Upper lobe of left lung (tissue), 6 donors: ENCODE results near the gene NNAT. TPM values are rescaled to one million over a fixed set of nuclear protein-coding genes. Genes with fewer than 3 reads are reported as not detected.

ENCODE experiments used
- ATAC-seq, 2 donors: fragments of 200-7000 bp; cut with Tn5 transposase; one replicate each; pipeline ENCODE4 v1.9.1; 2022; ENCODE audit warnings: mild to moderate bottlenecking in 2 of 2, moderate library complexity in 2 of 2; ENCODE audit not compliant: low FRiP score in 2 of 2
- DNase-seq, 2 donors: peaks; one replicate each; pipeline ENCODE4 v3.0.0-alpha.2; 2019 to 2020
- H3K27ac ChIP-seq, 4 donors: fragments of 200-600 bp; sonication (generic); one replicate each; pipeline ENCODE4 v1.5.1; 2016 to 2019
- H3K27me3 ChIP-seq, 4 donors: fragments of 200-600 bp; sonication (generic); one replicate each; pipeline ENCODE4 v1.5.1; 2017 to 2019
- H3K36me3 ChIP-seq, 4 donors: fragments of 200-600 bp; sonication (generic); one replicate each; pipeline ENCODE4 v1.5.1; 2016 to 2019
- H3K4me1 ChIP-seq, 4 donors: fragments of 200-600 bp; sonication (generic); one replicate each; pipeline ENCODE4 v1.5.1; 2018 to 2019
- H3K4me3 ChIP-seq, 4 donors: fragments of 200-600 bp; sonication (generic); one replicate each; pipeline ENCODE4 v1.5.1; 2017 to 2019; ENCODE audit warnings: mild to moderate bottlenecking in 2 of 4, moderate library complexity in 1 of 4
- H3K9me3 ChIP-seq, 4 donors: fragments of 200-600 bp; sonication (generic); one replicate each; pipeline ENCODE4 v1.5.1; 2018 to 2019
- CTCF ChIP-seq, 6 experiments: fragments of 450-650 bp in 4 of 6; fragments of 200-600 bp in 2 of 6; sonication (generic) in 2 of 6; IDR thresholded peaks; one replicate each; pipeline ENCODE4 v1.5.1; 2016 to 2019; ENCODE audit warnings: antibody characterized with exemption in 6 of 6
- EP300 ChIP-seq, 4 donors: sonication (generic); formaldehyde crosslinking; IDR thresholded peaks; one replicate each; pipeline ENCODE4 v1.5.1; 2017; ENCODE audit warnings: antibody characterized with exemption in 4 of 4, control low read depth in 2 of 4
- POLR2A ChIP-seq, 4 donors: fragments of 450-650 bp; IDR thresholded peaks; one replicate each; pipeline ENCODE4 v1.5.1; 2016 to 2017; ENCODE audit warnings: antibody characterized with exemption in 4 of 4, mild to moderate bottlenecking in 2 of 4
- POLR2AphosphoS5 ChIP-seq, 2 donors: sonication (generic); formaldehyde crosslinking; IDR thresholded peaks; one replicate each; pipeline ENCODE4 v1.5.1; 2017; ENCODE audit warnings: antibody characterized with exemption in 2 of 2
- WGBS, 2 donors: methylation state at CpG; one replicate each; pipeline ENCODE4 v1.1.5; 2017 to 2018; 5-methylcytosine and 5-hydroxymethylcytosine counted together
- total RNA-seq, 6 donors: library from RNA; depleted of rRNA in 4 of 6; stranded (reverse); fragments of >200 nt in 4 of 6; gene quantifications; one replicate each; pipeline versions ENCODE4 v1.1.0 to v1.2.1, GENCODE V29; 2016 to 2021
- donor health status: DM: no; HTN: no; CAD: no; lungs with moderate emphysema.
- donor health status: DM: no; HTN: yes; CAD: no; lungs with severe emphysema.

The NNAT gene
- total RNA-seq, 6 donors from 2014 or later, result 0.66 to 1.2 (median 0.95) TPM; not detected in 2

GRCh38 chr20:37494301-37494700, 26.7 kb upstream of the NNAT start:
- DNase-seq (no peak), ATAC-seq (no peak)
- WGBS, 2 donors, result 94% methylated on average over 8 of the region's 8 CpGs
- no peaks in the 10 kb centered on the region for H3K4me1 ChIP-seq
- H3K9me3 ChIP-seq, result no peaks in the 10 kb centered on the region
- no peak for TF ChIP-seq POLR2AphosphoS5 (IDR thresholded peaks at IDR 0.05)
- peaks cover 0 to 6% (median 0%) of the 10 kb centered on the region in 4 donors for H3K36me3 ChIP-seq
- no peak overlapping the region for H3K4me3 ChIP-seq
- H3K27ac ChIP-seq, result no peak overlapping the region
- H3K27me3 ChIP-seq, result no peaks in the 10 kb centered on the region

- no peak for DNase-seq
Measured at GRCh38 chr20:37494796-37495195, 26.3 kb upstream of the NNAT start.

GRCh38 chr20:37498066-37498665, 22.9 kb upstream of the NNAT start:
- Histone ChIP-seq H3K4me1 (no peaks in the 10 kb centered on the region), H3K36me3 (peaks cover 0 to 4% (median 0%) of the 10 kb centered on the region in 4 donors), H3K9me3 (no peaks in the 10 kb centered on the region), H3K4me3 (no peak overlapping the region), H3K27ac (no peak overlapping the region), H3K27me3 (no peaks in the 10 kb centered on the region)
- WGBS, 2 donors, result 87 to 98% methylated on average over 2 of the region's 2 CpGs
- DNase-seq (no peak), ATAC-seq (no peak)
- TF ChIP-seq POLR2A (IDR thresholded peaks at IDR 0.05), result no peak
- no peak for TF ChIP-seq POLR2AphosphoS5 (IDR thresholded peaks at IDR 0.05)
- no peak for TF ChIP-seq EP300 (IDR thresholded peaks at IDR 0.05)
- no peak for TF ChIP-seq CTCF (IDR thresholded peaks at IDR 0.05)

More at GRCh38 chr20:37494796-37495195, 26.3 kb upstream of the NNAT start:
- peaks cover 0 to 6% (median 0%) of the 10 kb centered on the region in 4 donors for H3K36me3 ChIP-seq
- no peak for ATAC-seq
- TF ChIP-seq POLR2AphosphoS5 (IDR thresholded peaks at IDR 0.05) (no peak), EP300 (IDR thresholded peaks at IDR 0.05) (no peak), POLR2A (IDR thresholded peaks at IDR 0.05) (no peak), CTCF (IDR thresholded peaks at IDR 0.05) (no peak)
- H3K4me3 ChIP-seq, result no peak overlapping the region
- H3K27me3 ChIP-seq, result no peaks in the 10 kb centered on the region
- WGBS, 2 donors, result 84 to 90% methylated on average over 5 of the region's 5 CpGs
- no peaks in the 10 kb centered on the region for H3K4me1 ChIP-seq
- H3K9me3 ChIP-seq, result no peaks in the 10 kb centered on the region
- no peak overlapping the region for H3K27ac ChIP-seq

- no peaks in the 10 kb centered on the region for H3K4me1 ChIP-seq
- H3K4me3 ChIP-seq, result no peak overlapping the region
- TF ChIP-seq POLR2A (IDR thresholded peaks at IDR 0.05) (no peak), POLR2AphosphoS5 (IDR thresholded peaks at IDR 0.05) (no peak), CTCF (IDR thresholded peaks at IDR 0.05) (no peak), EP300 (IDR thresholded peaks at IDR 0.05) (no peak)
- H3K27me3 ChIP-seq, result no peaks in the 10 kb centered on the region
- no peak overlapping the region for H3K27ac ChIP-seq
- ATAC-seq, result no peak
- 96 to 97% methylated on average over 7 of the region's 7 CpGs for WGBS, 2 donors
- no peaks in the 10 kb centered on the region for H3K9me3 ChIP-seq
- H3K36me3 ChIP-seq, result no peaks in the 10 kb centered on the region
- peak; percentile 4 to 29 for DNase-seq
Measured at GRCh38 chr20:37500311-37500710, 20.7 kb upstream of the NNAT start.

GRCh38 chr20:37501940-37502339, 19.1 kb upstream of the NNAT start:
- no peak overlapping the region for H3K4me3 ChIP-seq
- WGBS, 2 donors, result 78 to 87% methylated on average over 7 of the region's 7 CpGs
- no peaks in the 10 kb centered on the region for H3K4me1 ChIP-seq
- H3K27ac ChIP-seq, result no peak overlapping the region
- H3K36me3 ChIP-seq, result no peaks in the 10 kb centered on the region
- H3K27me3 ChIP-seq, result no peaks in the 10 kb centered on the region
- TF ChIP-seq EP300 (IDR thresholded peaks at IDR 0.05), result no peak
- no peak for TF ChIP-seq POLR2A (IDR thresholded peaks at IDR 0.05)
- TF ChIP-seq CTCF (IDR thresholded peaks at IDR 0.05), result no peak
- TF ChIP-seq POLR2AphosphoS5 (IDR thresholded peaks at IDR 0.05), result no peak
- DNase-seq, result peak in 1 of 2 donors; percentile 15
- no peak for ATAC-seq
- H3K9me3 ChIP-seq, result no peaks in the 10 kb centered on the region
